ENCODE data around the gene ACTN1. TPM values are rescaled to one million over a fixed set of nuclear protein-coding genes. Genes with fewer than 3 reads are reported as not detected.

Gene ACTN1
- total and polyA plus RNA-seq, 2 experiments from 2014 or later = 121 to 280 TPM

DNA sequence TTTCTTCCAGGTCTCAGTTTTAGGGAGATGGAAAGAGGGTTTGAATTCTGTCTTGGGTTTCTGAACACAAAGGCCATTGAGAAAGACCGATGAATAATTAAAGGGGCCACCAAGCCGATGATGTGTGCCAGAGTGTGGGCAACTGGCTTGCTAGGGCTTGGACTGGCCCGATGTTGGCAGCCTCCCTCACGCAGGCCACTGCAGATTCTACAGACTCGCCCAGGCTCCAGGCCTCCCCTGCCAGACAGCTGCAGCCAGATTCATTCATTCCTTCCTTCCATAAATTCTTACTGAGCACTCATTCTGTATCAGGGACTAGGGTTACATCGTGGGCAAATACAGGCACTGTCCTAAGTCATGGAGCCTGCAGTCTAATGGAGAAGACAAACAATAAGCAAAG is 34.9 kb downstream of the ACTN1 start (continued):
- TF ChIP-seq, protein P1, sequence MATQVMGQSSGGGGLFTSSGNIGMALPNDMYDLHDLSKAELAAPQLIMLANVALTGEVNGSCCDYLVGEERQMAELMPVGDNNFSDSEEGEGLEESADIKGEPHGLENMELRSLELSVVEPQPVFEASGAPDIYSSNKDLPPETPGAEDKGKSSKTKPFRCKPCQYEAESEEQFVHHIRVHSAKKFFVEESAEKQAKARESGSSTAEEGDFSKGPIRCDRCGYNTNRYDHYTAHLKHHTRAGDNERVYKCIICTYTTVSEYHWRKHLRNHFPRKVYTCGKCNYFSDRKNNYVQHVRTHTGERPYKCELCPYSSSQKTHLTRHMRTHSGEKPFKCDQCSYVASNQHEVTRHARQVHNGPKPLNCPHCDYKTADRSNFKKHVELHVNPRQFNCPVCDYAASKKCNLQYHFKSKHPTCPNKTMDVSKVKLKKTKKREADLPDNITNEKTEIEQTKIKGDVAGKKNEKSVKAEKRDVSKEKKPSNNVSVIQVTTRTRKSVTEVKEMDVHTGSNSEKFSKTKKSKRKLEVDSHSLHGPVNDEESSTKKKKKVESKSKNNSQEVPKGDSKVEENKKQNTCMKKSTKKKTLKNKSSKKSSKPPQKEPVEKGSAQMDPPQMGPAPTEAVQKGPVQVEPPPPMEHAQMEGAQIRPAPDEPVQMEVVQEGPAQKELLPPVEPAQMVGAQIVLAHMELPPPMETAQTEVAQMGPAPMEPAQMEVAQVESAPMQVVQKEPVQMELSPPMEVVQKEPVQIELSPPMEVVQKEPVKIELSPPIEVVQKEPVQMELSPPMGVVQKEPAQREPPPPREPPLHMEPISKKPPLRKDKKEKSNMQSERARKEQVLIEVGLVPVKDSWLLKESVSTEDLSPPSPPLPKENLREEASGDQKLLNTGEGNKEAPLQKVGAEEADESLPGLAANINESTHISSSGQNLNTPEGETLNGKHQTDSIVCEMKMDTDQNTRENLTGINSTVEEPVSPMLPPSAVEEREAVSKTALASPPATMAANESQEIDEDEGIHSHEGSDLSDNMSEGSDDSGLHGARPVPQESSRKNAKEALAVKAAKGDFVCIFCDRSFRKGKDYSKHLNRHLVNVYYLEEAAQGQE (IDR thresholded peaks at IDR 0.05; ENCODE audit: unreplicated experiment) = no peak
- TF ChIP-seq EZH2 (IDR thresholded peaks at IDR 0.05; ENCODE audit: low read depth, unreplicated experiment) = no peak
- TF ChIP-seq NANOG (IDR thresholded peaks at IDR 0.05; ENCODE audit: borderline replicate concordance) = no peak
- TF ChIP-seq CREB1 (CRISPR knock-in tag; IDR thresholded peaks at IDR 0.05; ENCODE audit: low read depth) = no peak
- TF ChIP-seq, protein P2, sequence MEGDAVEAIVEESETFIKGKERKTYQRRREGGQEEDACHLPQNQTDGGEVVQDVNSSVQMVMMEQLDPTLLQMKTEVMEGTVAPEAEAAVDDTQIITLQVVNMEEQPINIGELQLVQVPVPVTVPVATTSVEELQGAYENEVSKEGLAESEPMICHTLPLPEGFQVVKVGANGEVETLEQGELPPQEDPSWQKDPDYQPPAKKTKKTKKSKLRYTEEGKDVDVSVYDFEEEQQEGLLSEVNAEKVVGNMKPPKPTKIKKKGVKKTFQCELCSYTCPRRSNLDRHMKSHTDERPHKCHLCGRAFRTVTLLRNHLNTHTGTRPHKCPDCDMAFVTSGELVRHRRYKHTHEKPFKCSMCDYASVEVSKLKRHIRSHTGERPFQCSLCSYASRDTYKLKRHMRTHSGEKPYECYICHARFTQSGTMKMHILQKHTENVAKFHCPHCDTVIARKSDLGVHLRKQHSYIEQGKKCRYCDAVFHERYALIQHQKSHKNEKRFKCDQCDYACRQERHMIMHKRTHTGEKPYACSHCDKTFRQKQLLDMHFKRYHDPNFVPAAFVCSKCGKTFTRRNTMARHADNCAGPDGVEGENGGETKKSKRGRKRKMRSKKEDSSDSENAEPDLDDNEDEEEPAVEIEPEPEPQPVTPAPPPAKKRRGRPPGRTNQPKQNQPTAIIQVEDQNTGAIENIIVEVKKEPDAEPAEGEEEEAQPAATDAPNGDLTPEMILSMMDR (conservative IDR thresholded peaks at IDR 0.05; ENCODE audit: low read depth in 2 of 2) = no peak

DNA sequence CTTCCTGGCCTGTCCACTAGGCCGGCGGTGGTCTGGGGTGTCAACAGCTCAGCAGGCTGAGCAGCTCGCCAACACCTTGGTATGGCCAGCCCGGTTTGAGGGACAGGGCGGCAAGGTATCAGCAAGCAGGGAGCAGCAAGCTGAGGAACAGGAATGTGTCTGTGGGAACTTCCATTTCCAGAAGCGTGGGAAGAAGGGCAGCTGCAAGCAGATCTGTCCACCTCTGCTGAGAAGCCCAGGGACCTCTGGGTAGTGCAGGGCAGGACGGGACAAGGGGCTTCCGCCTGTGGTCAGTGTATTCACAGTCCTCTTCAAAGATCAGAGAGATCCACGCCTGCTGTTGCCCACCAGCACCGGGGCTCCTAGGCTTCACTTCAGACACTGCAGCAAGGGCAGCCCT is 36.0 kb downstream of the ACTN1 start:
- Histone ChIP-seq H3F3A (replicated peaks; ENCODE audit: low read depth) (no peaks in the 10 kb centered on the region), H4K20me1 (replicated peaks; ENCODE audit: insufficient read depth) (peaks cover 67% of the 10 kb centered on the region), H3K4me2 (peak overlapping the region; percentile 51; the same call in 1 of the 2 replicates), H3K4me1 (ENCODE audit: insufficient read depth) (peaks cover 63% of the 10 kb centered on the region), H3K36me3 (ENCODE audit: insufficient read depth) (no peaks in the 10 kb centered on the region), H3K4me3 (no peak overlapping the region), H3K27ac (ENCODE audit: low read depth) (peak overlapping the region; percentile 82), H3K9me2 (ENCODE audit: insufficient read depth) (no peaks in the 10 kb centered on the region), H2AFZ (no peak overlapping the region), H3K27me3 (ENCODE audit: insufficient read depth) (no peaks in the 10 kb centered on the region), H3K79me2 (replicated peaks; ENCODE audit: insufficient read depth) (peaks cover 100% of the 10 kb centered on the region)
- peaks cover 7% of the 10 kb centered on the region for H3K36me3 Mint-ChIP-seq (ENCODE audit: low read depth)
- H3K27me3 Mint-ChIP-seq (ENCODE audit: insufficient read depth, low read depth, poor library complexity) = peaks cover 12% of the 10 kb centered on the region
- ATAC-seq (no peak), DNase-seq (ENCODE audit: low spot score) (no peak)
- H3K9me3 Mint-ChIP-seq = no peaks in the 10 kb centered on the region
- TF ChIP-seq, protein P2 (conservative IDR thresholded peaks at IDR 0.05; ENCODE audit: low read depth in 2 of 2) = no peak
- no peak for TF ChIP-seq ZNF114 (CRISPR knock-in tag; IDR thresholded peaks at IDR 0.05)
- peak overlapping the region; percentile 92 for H3K27ac Mint-ChIP-seq
- H3K4me1 Mint-ChIP-seq = peaks cover 84% of the 10 kb centered on the region
- no peak overlapping the region for H3K4me3 Mint-ChIP-seq
